Activated CD4-positive, alpha-beta T cell treated with anti-CD3 and anti-CD28 coated beads for 24 hours (primary cell): ENCODE measurements around the gene MFAP5.
A peak's percentile ranks its signal among the peaks of the same experiment; 100 is the strongest.

Source experiments
- DNase-seq, 2 donors: peaks; one replicate each; pipeline ENCODE4 v3.0.0-alpha.2; 2020; ENCODE audit warnings: low read depth in 2 of 2

The MFAP5 gene

GRCh38 chr12:8662593-8662992 lies at the start of gene MFAP5:
TSS of gene MFAP5 (minus strand) at chr12:8662826. CDS start at chr12:8662104, 722 bp downstream.
- no peak for DNase-seq

GRCh38 chr12:8709124-8709830 lies 46.7 kb upstream of the MFAP5 start:
- DNase-seq, result no peak

DNA sequence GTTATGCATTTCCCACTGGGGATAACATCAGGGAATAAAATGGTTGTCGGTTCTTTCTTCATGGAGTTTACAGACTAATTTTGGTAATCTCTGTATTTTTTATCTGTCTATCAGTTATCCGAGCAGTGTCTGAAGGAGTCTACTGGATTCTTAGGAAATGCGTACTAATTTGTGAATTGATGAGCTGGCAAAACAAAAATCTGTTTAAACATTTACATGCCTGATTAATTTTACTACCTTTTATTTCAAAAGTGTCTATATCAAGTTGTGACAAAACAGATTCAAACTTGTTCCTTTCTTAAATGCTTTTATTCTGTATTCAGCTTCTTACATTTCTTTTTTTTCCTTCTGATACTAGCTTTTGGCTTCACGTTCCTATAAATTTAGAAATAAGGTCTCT lies 39.5 kb upstream of the MFAP5 start:
- DNase-seq, result no peak

GRCh38 chr12:8701046-8701660 lies 38.5 kb upstream of the MFAP5 start:
- DNase-seq, result no peak

- no peak for DNase-seq
These were observed 37.1 kb upstream of the MFAP5 start for GRCh38 chr12:8699714-8700113.

DNA sequence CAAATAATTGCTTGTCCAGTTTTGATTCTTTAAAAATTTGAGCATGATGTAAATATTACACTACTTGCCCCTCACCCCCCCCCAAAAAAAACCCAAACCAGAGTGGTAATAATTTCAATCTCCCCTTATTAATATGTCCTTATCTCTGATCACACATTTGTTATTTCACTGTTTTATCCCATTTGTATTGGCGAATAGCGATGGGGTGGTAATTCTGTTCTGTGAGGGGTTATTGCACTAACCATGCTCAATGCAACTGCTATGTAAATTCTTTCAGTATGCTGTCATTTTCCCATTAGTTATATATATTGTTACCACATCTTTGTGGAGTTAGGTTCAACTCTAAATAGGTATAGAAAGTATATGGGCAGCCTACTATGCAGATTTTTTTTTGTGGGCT lies 36.3 kb upstream of the MFAP5 start:
- no peak for DNase-seq

- peak; percentile 19 for DNase-seq
These were observed 35.7 kb upstream of the MFAP5 start for GRCh38 chr12:8698132-8698851.

DNA sequence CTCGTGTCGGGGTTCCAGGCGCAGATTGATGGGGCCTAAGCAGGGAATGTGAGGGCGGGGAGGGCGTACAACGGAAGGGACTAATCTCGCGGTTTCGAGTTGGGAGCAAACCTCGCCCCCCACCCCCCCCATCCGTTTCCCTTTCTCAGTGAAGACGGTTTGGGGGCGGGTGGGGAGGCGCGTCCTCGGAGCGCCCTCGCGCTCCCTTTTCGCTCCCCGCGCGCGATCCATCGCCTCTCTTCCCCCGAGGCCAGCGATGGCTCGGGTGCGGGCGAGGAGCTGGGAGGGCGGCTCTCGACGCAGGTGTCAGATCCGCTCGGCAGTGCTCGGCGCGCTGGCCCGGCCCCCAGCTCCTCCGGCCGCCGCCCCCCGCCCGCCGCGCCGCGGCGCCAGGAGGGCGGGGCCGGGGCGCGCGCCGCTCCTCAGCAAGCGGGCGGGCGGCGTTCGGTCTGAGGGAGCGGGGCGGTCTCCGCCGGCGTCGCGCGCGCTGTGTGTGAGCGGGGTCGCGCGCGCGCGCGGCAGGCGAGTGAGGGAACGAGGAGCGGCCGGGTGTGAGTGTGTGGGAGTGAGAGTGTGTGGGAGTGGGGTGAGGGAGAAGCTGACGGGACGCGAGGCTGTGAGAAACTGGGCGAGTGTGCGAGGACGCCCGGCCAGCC lies 35.0 kb upstream of the MFAP5 start, which contains the start of gene RIMKLB:
RIMKLB (plus strand) TSS at position 516 of the 656 bp plus-strand sequence. CDS start 15,876 bp downstream, outside the sequence.
- peak; percentile 59 to 62 for DNase-seq

- no peak for DNase-seq
These were observed 34.5 kb upstream of the MFAP5 start for GRCh38 chr12:8697120-8697475.

DNA sequence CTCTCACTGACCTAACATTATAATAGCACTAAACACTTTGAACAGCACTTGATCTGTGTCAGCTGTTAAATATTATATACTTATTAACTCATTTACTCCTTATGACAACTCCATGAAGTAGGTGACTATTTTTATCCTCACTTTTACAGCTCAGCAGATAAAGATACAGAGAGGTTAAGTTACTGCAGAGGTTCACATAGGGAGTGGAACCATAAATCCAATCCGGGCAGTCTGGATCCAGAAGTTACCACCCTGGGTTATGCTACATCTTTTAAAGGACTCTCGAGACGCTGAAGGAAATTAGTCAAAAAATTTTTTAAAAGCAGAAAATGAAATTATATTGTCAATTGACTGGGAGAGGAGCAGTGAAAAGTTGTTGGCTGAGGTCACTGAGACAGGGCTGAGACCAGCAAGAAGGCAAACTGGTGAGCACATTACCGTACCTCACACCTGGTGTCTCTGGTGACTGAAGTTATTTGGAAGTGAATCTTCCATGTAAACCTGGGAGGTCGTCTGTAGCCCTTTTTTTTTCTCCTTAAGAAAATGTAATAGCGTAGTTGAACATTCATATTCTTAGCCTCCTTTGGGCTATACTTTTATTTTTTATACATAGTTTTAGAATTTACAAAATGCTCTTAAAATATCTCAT lies 33.9 kb upstream of the MFAP5 start:
- DNase-seq, result no peak

DNA sequence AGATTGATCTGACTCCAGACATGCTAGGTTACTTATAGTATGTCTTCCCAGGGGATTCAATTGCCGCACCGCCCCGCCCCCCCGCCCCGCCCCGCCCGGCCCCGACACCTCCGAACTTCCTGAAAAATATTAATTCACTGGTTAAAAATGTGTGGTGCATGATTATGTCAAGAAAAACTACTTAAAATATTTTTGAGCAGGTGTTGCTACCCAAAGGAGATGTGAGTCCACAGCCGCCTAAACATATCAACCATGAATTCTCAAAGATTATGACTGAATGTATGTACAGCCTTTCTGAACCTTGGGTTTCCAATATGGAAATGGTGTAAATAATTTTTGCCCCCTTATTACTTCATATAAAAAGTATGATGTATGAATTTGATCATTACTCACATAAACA lies 32.5 kb upstream of the MFAP5 start:
- DNase-seq, result no peak

GRCh38 chr12:8692573-8692972 lies 29.9 kb upstream of the MFAP5 start:
- DNase-seq, result no peak

DNA sequence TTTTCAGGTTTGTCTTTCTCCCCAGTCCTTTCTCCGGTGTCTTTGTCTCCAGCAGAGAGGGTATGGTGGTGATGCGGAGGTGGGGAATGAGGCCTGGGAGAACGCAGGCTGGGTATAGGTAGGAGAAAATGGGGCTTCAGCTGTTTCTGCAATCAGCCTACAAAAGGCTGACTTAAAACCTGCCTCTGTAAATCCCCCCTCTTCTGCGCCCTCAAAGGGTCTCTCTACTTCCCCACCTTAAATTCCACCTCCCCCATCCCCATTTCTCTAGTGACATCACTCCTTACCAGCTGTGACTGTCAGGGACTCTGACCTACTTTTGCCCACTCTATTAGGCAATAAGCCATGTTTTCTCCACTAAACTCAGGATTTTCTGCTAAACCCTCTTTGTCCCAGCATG lies 27.1 kb upstream of the MFAP5 start:
- no peak for DNase-seq

DNA sequence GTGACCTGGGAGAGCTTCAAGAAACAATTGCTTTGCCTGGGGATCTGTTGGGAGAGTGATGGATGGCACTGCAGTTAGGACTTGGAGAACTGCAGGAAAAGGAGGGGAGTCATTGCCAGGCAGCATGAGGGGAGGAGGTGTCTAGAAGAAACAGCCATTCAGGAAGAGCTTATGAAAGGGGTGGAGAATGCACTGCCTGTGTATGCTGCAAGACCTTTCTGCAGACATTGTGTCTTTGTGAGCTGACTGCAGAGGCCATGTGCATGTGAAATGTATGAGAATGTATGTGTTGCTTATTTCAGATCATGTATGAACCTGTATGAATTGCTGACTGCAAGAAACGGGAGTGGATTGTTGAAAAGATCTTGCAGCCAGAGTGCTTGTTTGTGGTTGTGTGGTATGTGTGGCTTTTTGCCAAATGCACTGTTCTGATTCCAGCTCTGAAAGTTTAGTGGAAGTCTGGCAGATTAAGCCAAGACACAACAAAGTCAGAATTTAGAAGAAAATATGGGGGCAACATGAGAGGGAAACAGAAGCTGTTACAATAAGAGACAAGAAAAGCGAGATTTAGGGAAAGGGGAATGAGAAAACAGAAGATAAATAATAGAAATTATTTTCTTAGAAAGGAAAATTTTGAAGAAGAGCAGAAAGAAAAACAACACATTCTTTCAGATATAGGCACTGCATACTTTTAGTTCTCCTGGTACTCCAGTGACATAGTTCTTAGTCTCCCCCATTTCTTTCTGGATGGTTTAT lies 25.4 kb upstream of the MFAP5 start:
- no peak for DNase-seq

DNA sequence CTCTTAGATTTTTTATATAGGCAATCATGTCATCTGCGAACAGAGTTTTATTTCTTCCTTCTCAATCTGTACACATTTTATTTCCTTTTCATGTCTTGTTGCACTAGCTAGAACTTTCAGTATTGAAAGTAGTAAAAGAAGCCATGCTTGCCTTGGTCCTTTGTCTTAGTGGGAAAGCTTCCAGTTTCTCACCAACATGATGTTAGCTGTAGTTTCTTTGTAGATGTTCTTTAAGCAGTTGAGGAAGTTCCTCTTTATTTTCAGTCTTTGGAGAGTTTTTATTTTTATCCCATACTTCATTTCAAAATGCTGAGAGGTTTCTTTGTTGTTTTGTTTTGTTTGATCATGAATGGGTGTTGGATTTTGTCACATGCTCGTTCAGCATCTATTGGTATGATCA lies 22.4 kb upstream of the MFAP5 start:
- no peak for DNase-seq

GRCh38 chr12:8681129-8681884 lies 18.7 kb upstream of the MFAP5 start:
- DNase-seq, result no peak

DNA sequence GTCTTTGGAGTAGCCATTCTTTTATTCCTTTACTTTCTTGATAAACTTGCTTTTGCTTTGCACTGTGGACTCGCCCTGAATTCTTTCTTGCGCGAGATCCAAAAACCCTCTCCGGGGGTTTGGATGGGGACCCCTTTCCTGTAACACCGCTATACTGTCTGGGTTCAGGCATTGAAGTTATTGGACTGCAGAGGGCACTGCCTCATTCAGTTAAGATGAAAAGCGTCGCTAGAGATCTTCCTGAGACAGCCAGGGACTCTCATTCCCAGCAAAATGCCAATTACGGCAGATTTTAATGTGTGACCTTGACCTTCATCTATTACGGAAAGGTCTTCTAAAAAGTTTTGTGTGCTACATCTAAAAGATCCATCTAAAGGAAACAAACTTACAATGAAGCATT lies 17.9 kb upstream of the MFAP5 start:
- DNase-seq, result no peak

- DNase-seq, result no peak
These were observed 16.1 kb upstream of the MFAP5 start for GRCh38 chr12:8678661-8679111.

- no peak for DNase-seq
These were observed 14.7 kb upstream of the MFAP5 start for GRCh38 chr12:8677362-8677761.

DNA sequence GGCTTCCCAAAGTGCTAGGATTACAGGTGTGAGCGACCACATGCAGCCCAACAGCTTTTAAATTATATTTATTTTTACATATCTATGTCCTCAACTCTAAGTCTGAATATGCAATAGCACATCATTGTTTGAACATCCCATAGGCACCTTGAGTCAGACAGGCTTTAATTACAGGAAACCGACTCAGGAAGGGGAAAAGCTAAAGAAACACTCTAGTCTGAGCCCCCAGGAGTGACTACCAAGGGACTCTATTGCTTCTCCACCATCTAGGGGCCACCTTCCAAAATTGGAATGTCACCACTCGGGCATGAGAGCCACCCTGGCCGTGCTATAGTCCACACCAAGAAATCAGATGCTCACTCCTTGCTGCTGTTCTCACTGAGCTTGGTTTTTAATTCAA lies 14.0 kb upstream of the MFAP5 start:
- no peak for DNase-seq
